K562 (cell line): ENCODE measurements around the gene ATP8B2. TPM values are rescaled to one million over a fixed set of nuclear protein-coding genes. Genes with fewer than 3 reads are reported as not detected.
A peak's percentile ranks its signal among the peaks of the same experiment; 100 is the strongest.

Experiments
- ARID2 ChIP-seq: fragments of 450-650 bp; IDR thresholded peaks from 2 replicates; pipeline ENCODE4 v1.6.1; 2017; ENCODE audit warnings: antibody characterized with exemption, mild to moderate bottlenecking
- ATF3 ChIP-seq, 2 experiments: fragments of 450-650 bp in 1 of 2; sonication (generic) in 1 of 2; formaldehyde crosslinking in 1 of 2; IDR thresholded peaks in 1 of 2; conservative IDR thresholded peaks in 1 of 2; 2 replicates each; pipeline versions ENCODE4 v1.6.1 to v1.8.1; 2016 to 2023; ENCODE audit warnings: mild to moderate bottlenecking in 2 of 2, moderate library complexity in 2 of 2, inconsistent platforms in 1 of 2, missing genetic modification reagents in 1 of 2
- CREB1 ChIP-seq, 2 experiments: sonication (generic) in 1 of 2; formaldehyde crosslinking in 1 of 2; IDR thresholded peaks; 2 replicates each; pipeline versions ENCODE4 v1.6.1 to v1.8.0; 2012 to 2022; ENCODE audit warnings: inconsistent platforms in 1 of 2, mild to moderate bottlenecking in 1 of 2, missing genetic modification reagents in 1 of 2, moderate library complexity in 1 of 2
- FOSL1 ChIP-seq: fragments of 200-800 bp; sonication (Bioruptor generic); conservative IDR thresholded peaks from 2 replicates; pipeline ENCODE4 v1.6.1; 2016; ENCODE audit warnings: missing genetic modification characterization, missing compliant biosample characterization
- GATAD2A ChIP-seq: fragments of 450-650 bp; IDR thresholded peaks from 2 replicates; pipeline ENCODE4 v1.6.1; 2017
- HOXB6 ChIP-seq: fragments of 250-450 bp; sonication (Bioruptor Pico); IDR thresholded peaks from 2 replicates; pipeline ENCODE4 v1.5.1; 2022; ENCODE audit warnings: mild to moderate bottlenecking, borderline replicate concordance
- HSF4 ChIP-seq: fragments of 250-450 bp; sonication (Bioruptor Pico); IDR thresholded peaks from 2 replicates; pipeline ENCODE4 v2.1.2; 2022; ENCODE audit warnings: mild to moderate bottlenecking, moderate library complexity, borderline replicate concordance
- ILF3 ChIP-seq: fragments of 450-650 bp; IDR thresholded peaks from 2 replicates; pipeline ENCODE4 v1.6.1; 2018; ENCODE audit warnings: antibody characterized with exemption, mild to moderate bottlenecking, moderate library complexity, borderline replicate concordance
- MAX ChIP-seq: sonication (generic); formaldehyde crosslinking; IDR thresholded peaks from 2 replicates; pipeline ENCODE4 v1.9.0; 2022; ENCODE audit warnings: mild to moderate bottlenecking, missing genetic modification reagents
- MCM3 ChIP-seq: fragments of 450-650 bp; IDR thresholded peaks from 2 replicates; pipeline ENCODE4 v1.6.1; 2016
- MXI1 ChIP-seq: IDR thresholded peaks from 2 replicates; pipeline ENCODE4 v1.6.1; 2011; ENCODE audit warnings: low read depth, mild to moderate bottlenecking, improper control_type of control experiment, low read length
- NFE2 ChIP-seq: IDR thresholded peaks from 2 replicates; pipeline ENCODE4 v1.6.1; 2014; ENCODE audit warnings: antibody characterized with exemption, low read depth
- POLR2G ChIP-seq: fragments of 200-400 bp; formaldehyde crosslinking; IDR thresholded peaks from 2 replicates; pipeline ENCODE4 v1.6.1; 2017; ENCODE audit warnings: low read depth, mild to moderate bottlenecking, antibody characterized with exemption, low read length, moderate library complexity
- RBM15 ChIP-seq: fragments of 200-400 bp; formaldehyde crosslinking; IDR thresholded peaks from 2 replicates; pipeline ENCODE4 v1.6.1; 2018; ENCODE audit warnings: mild to moderate bottlenecking, low read length, moderate library complexity; ENCODE audit not compliant: insufficient read depth
- SIN3B ChIP-seq: fragments of 450-650 bp; IDR thresholded peaks from 2 replicates; pipeline ENCODE4 v1.6.1; 2017; ENCODE audit warnings: low read depth, mild to moderate bottlenecking, moderate library complexity
- SMARCC2 ChIP-seq: fragments of 450-650 bp; IDR thresholded peaks from 2 replicates; pipeline ENCODE4 v1.6.1; 2017; ENCODE audit warnings: antibody characterized with exemption, moderate library complexity, mild to moderate bottlenecking, low read depth
- SRF ChIP-seq, 2 experiments: fragments of 250-450, 450-650 bp in 1 of 2; sonication (Bioruptor Pico) in 1 of 2; sonication (generic) in 1 of 2; formaldehyde crosslinking; IDR thresholded peaks; 2 replicates each; pipeline versions ENCODE4 v1.5.0 to v1.5.1; 2020 to 2022; ENCODE audit warnings: mild to moderate bottlenecking in 1 of 2, missing genetic modification reagents in 1 of 2
- ZFP36 ChIP-seq: fragments of 150-350 bp; IDR thresholded peaks from 2 replicates; pipeline ENCODE4 v1.6.1; 2018; ENCODE audit warnings: low read length, low read depth; ENCODE audit not compliant: partially characterized antibody
- ZNF561 ChIP-seq: fragments of 450-650 bp; formaldehyde crosslinking; conservative IDR thresholded peaks from 2 replicates; pipeline ENCODE4 v1.4.0; 2020; ENCODE audit warnings: mild to moderate bottlenecking, moderate library complexity
- ZZZ3 ChIP-seq: fragments of 450-650 bp; IDR thresholded peaks from 2 replicates; pipeline ENCODE4 v1.6.1; 2016; ENCODE audit warnings: antibody characterized with exemption, mild to moderate bottlenecking, moderate library complexity
- polyA plus RNA-seq, 8 experiments: library from polyadenylated mRNA; depleted of rRNA in 4 of 8; stranded (reverse) in 5 of 8; unstranded in 3 of 8; fragments of >200 nt; fragmentation: Nextera tagmentation in 2 of 8; fragmentation: Illumina TruSeq in 1 of 8; extraction: Ambion mirVana in 2 of 8; extraction: Trizol in 1 of 8; gene quantifications; 2 replicates each; pipeline versions ENCODE4 v1.2.1 to v1.2.3, GENCODE V29; 2011 to 2014; ENCODE audit warnings: inconsistent platforms in 1 of 8, missing spikeins in 1 of 8
- total RNA-seq, 7 experiments: library from RNA; depleted of rRNA in 6 of 7; stranded (reverse); fragments of >200 nt in 6 of 7; fragmentation: Illumina TruSeq in 2 of 7; extraction: Trizol in 2 of 7; gene quantifications; 2 replicates each; pipeline versions ENCODE4 v1.2.1 to v1.2.3, GENCODE V29; 2011 to 2021; ENCODE audit warnings: low replicate concordance in 1 of 7
- TF ChIP-seq, protein P1 (sequence below): fragments of 250-450 bp; sonication (Bioruptor Pico); IDR thresholded peaks from 2 replicates; pipeline ENCODE4 v1.5.0; 2021; ENCODE audit warnings: mild to moderate bottlenecking, moderate library complexity
- TF ChIP-seq, protein P2 (sequence below): fragments of 200-800 bp; sonication (Bioruptor generic); IDR thresholded peaks from 2 replicates; pipeline ENCODE4 v1.6.1; 2017; ENCODE audit warnings: missing genetic modification characterization, missing compliant biosample characterization

Gene ATP8B2
- total and polyA plus RNA-seq, 9 of the 15 experiments (the other 6 are each of a cell fraction or from before 2014, with no cell fraction given), result 0.27 to 33.2 (median 18.4) TPM

- TF ChIP-seq ATF3 (IDR thresholded peaks at IDR 0.05) (no peak), ATF3 (CRISPR knock-in tag; conservative IDR thresholded peaks at IDR 0.05) (0 out of 2 replicates have a peak, but pooled peaks have one; percentile 29), FOSL1 (tag) (peak; percentile 51; the same call in 1 of the 2 replicates), ARID2 (no peak), ZNF561 (CRISPR knock-in tag) (no peak), HOXB6 (CRISPR knock-in tag) (no peak), POLR2G (peak; percentile 59), ZFP36 (peak; percentile 14), GATAD2A (peak; percentile 91), CREB1 (IDR thresholded peaks at IDR 0.05) (peak; percentile 69; the same call in 1 of the 2 replicates), CREB1 (CRISPR knock-in tag; IDR thresholded peaks at IDR 0.05) (peak; percentile 77), ILF3 (no peak), MCM3 (no peak), SMARCC2 (0 out of 2 replicates have a peak, but pooled peaks have one; percentile 50), HSF4 (CRISPR knock-in tag) (no peak), NFE2 (peak; percentile 35; the same call in 1 of the 2 replicates), MXI1 (peak; percentile 88), ZZZ3 (no peak), MAX (CRISPR knock-in tag) (peak; percentile 87), SIN3B (no peak), SRF (CRISPR knock-in tag; IDR thresholded peaks at IDR 0.05) (0 out of 4 replicates have a peak, but pooled peaks of 1 of the 2 experiments have one; percentile 9), RBM15 (no peak)
- TF ChIP-seq, protein P1, sequence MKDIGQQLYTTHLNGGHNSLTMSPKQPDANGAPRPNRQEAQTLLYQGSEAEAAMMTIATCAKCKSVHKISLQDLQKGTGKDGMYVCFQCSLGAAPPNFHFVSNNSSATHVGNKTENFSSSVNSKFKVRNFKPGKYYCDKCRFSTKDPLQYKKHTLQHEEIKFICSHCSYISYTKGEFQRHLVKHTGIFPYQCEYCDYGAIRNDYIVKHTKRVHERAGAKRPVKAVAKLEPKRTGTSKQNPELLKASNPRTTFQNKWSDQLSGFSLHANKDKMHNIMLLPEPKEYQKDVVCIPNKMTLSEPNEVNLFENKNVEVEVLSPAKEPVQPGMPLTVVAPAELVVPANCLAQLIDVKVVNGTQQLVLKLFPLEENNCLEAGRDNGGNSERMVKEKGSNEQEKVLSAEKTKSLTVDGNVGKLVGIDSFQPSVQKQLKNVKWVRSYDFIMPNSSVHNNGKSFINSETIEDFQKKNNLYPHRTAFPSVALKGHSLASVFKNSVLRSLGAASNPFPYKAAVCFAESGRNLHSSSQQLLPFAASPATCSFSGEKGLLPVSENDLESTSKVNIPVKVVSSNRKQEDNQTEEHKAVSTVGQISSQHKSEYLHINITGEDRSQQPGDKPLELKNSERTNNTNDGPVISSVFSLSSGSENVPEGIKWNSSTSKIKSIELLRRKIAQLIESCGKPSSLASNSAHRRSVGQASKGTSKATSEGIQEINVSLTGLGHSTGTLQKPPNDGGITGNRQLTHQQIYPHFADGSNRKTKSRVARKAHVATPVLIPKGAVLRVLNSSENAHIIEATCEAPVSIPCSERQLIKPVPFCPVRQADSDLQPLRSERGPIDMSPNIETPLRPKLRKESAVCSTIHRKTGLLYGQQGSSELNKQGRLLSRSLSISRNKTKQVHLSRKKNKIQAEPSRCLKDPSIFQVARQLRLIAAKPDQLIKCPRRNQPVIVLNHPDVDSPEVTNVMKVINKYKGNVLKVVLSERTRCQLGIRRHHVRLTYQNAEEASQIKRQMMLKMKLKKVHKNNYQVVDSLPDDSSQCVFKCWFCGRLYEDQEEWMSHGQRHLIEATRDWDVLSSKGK, result no peak
- TF ChIP-seq, protein P2, sequence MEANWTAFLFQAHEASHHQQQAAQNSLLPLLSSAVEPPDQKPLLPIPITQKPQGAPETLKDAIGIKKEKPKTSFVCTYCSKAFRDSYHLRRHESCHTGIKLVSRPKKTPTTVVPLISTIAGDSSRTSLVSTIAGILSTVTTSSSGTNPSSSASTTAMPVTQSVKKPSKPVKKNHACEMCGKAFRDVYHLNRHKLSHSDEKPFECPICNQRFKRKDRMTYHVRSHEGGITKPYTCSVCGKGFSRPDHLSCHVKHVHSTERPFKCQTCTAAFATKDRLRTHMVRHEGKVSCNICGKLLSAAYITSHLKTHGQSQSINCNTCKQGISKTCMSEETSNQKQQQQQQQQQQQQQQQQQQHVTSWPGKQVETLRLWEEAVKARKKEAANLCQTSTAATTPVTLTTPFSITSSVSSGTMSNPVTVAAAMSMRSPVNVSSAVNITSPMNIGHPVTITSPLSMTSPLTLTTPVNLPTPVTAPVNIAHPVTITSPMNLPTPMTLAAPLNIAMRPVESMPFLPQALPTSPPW (CRISPR knock-in tag), result 0 out of 2 replicates have a peak, but pooled peaks have one; percentile 6
Measured at GRCh38 chr1:154320882-154321608, 4.3 kb upstream of the ATP8B2 start, which contains the start of gene AQP10 (continued).
